Keratinocyte (primary cell): Measurements from ENCODE around the gene ATAD2B. TPM values are rescaled to one million over a fixed set of nuclear protein-coding genes. Genes with fewer than 3 reads are reported as not detected.

ENCODE experiments used
- DNase-seq: peaks from one replicate; pipeline ENCODE4 v3.0.0-alpha.2; 2011; ENCODE audit warnings: low read depth, missing footprints, low spot score
- FAIRE-seq: peaks from 2 replicates; lab custom pipeline; 2011; peaks lifted over from hg19 to GRCh38; lab: Jason Lieb, UNC
- H2AFZ ChIP-seq: 2 replicates; pipeline ENCODE4 v1.6.0; 2012; ENCODE audit warnings: low read length, control low read depth, inconsistent platforms; ENCODE audit not compliant: control insufficient read depth
- H3K27ac ChIP-seq: 2 replicates; pipeline ENCODE4 v1.5.1; 2011; ENCODE audit warnings: low read length; ENCODE audit not compliant: control insufficient read depth, insufficient read depth
- H3K27me3 ChIP-seq: 3 replicates; pipeline ENCODE4 v1.6.0; 2011; ENCODE audit warnings: low read length; ENCODE audit not compliant: control insufficient read depth, insufficient read depth; ENCODE audit errors: extremely low read depth
- H3K36me3 ChIP-seq, 2 experiments: 2 replicates in 1 of 2; 3 replicates in 1 of 2; pipeline ENCODE4 v1.5.1; 2011; ENCODE audit warnings: low read length in 2 of 2, mild to moderate bottlenecking in 1 of 2; ENCODE audit not compliant: control insufficient read depth in 2 of 2, insufficient read depth in 2 of 2; ENCODE audit errors: extremely low read depth in 1 of 2
- H3K4me1 ChIP-seq: 3 replicates; pipeline ENCODE4 v1.5.1; 2011; ENCODE audit warnings: low read length; ENCODE audit not compliant: control insufficient read depth, insufficient read depth; ENCODE audit errors: extremely low read depth
- H3K4me2 ChIP-seq: 3 replicates; pipeline ENCODE4 v1.6.0; 2011; ENCODE audit warnings: low read depth, low read length; ENCODE audit not compliant: control insufficient read depth, insufficient read depth; ENCODE audit errors: extremely low read depth
- H3K4me3 ChIP-seq, 3 experiments: fragments of 200-600 bp in 1 of 3; sonication (generic) in 1 of 3; 2 replicates in 2 of 3; 3 replicates in 1 of 3; pipeline ENCODE4 v1.5.1; 2011 to 2016; ENCODE audit warnings: low read length in 3 of 3, mild to moderate bottlenecking in 3 of 3, control low read depth in 2 of 3, inconsistent platforms in 1 of 3, low read depth in 1 of 3, mixed read lengths in 1 of 3, mixed run types in 1 of 3, moderate library complexity in 1 of 3; ENCODE audit not compliant: control insufficient read depth in 2 of 3, insufficient read depth in 2 of 3; ENCODE audit errors: extremely low read depth in 1 of 3
- H3K79me2 ChIP-seq: 2 replicates; pipeline ENCODE4 v1.6.0; 2012; ENCODE audit warnings: low read length; ENCODE audit not compliant: control insufficient read depth, insufficient read depth
- H3K9ac ChIP-seq: 3 replicates; pipeline ENCODE4 v1.6.0; 2011; ENCODE audit warnings: low read length; ENCODE audit not compliant: control insufficient read depth, insufficient read depth; ENCODE audit errors: extremely low read depth
- H3K9me1 ChIP-seq: 3 replicates; pipeline ENCODE4 v1.6.0; 2011; ENCODE audit warnings: low read length; ENCODE audit not compliant: control insufficient read depth, insufficient read depth; ENCODE audit errors: extremely low read depth
- H3K9me3 ChIP-seq: 2 replicates; pipeline ENCODE4 v1.5.1; 2012; ENCODE audit warnings: low read depth, low read length; ENCODE audit not compliant: control insufficient read depth
- H4K20me1 ChIP-seq: 3 replicates; pipeline ENCODE4 v1.6.0; 2011; ENCODE audit warnings: low read length; ENCODE audit not compliant: control insufficient read depth, insufficient read depth; ENCODE audit errors: extremely low read depth
- CTCF ChIP-seq, 3 experiments: IDR thresholded peaks in 1 of 3; conservative IDR thresholded peaks in 1 of 3; optimal IDR thresholded peaks in 1 of 3; 2 replicates in 2 of 3; 3 replicates in 1 of 3; pipeline versions ENCODE3 to v1.5.1; 2011; ENCODE audit warnings: low read length in 3 of 3, mild to moderate bottlenecking in 3 of 3, moderate library complexity in 2 of 3, control low read depth in 1 of 3, inconsistent platforms in 1 of 3; ENCODE audit not compliant: insufficient read depth in 2 of 3; ENCODE audit errors: extremely low read depth in 1 of 3
- EZH2 ChIP-seq: IDR thresholded peaks from one replicate; pipeline ENCODE4 v1.6.1; 2012; ENCODE audit warnings: inconsistent platforms, mild to moderate bottlenecking, low read length, moderate library complexity
- dilution Hi-C: fragments of 300-500 bp; cut with MboI; formaldehyde crosslinking; loops from one replicate; pipeline ENCODE4 v1.7.0; 2020; ENCODE audit warnings: low sequenced_read_pairs; ENCODE audit not compliant: extremely low pct_ligation_motif_present
- polyA minus RNA-seq, 3 experiments: library from RNA; depleted of rRNA, polyadenylated mRNA; stranded (reverse); fragments of >200 nt; gene quantifications; 1 replicate in 1 of 3; 2 replicates in 1 of 3; 3 replicates in 1 of 3; pipeline ENCODE4 v1.2.3, GENCODE V29; 2011
- polyA plus RNA-seq, 5 experiments: library from polyadenylated mRNA; depleted of rRNA in 3 of 5; stranded (reverse) in 3 of 5; stranded (forward) in 1 of 5; unstranded in 1 of 5; fragments of >200 nt; gene quantifications; 1 replicate in 1 of 5; 2 replicates in 3 of 5; 3 replicates in 1 of 5; pipeline versions ENCODE4 v1.2.1 to v1.2.3, GENCODE V29; 2011 to 2012; ENCODE audit warnings: missing spikeins in 2 of 5, low read depth in 1 of 5, low replicate concordance in 1 of 5

Gene ATAD2B
- polyA plus RNA-seq (2.7 to 4.4 TPM (median 3.6 TPM) in 3 replicates), polyA minus RNA-seq (1.5 to 13.6 TPM (median 5.8 TPM) in 3 replicates)
- 26.2 TPM for polyA plus RNA-seq (2011; ENCODE audit: low read depth)
- polyA plus RNA-seq (2011; cell fraction: cytosol; rRNA removed): 1.1 and 2.4 TPM in 2 replicates
- 4.9 and 7.3 TPM in 2 replicates for polyA plus RNA-seq (2011; cell fraction: nucleus; rRNA removed)
- 2.7 and 6.5 TPM in 2 replicates for polyA plus RNA-seq (2012; ENCODE audit: low replicate concordance)
- polyA minus RNA-seq (2011; cell fraction: cytosol; rRNA and poly(A)+ RNA removed): 3.3 TPM
- 17.6 and 35.5 TPM in 2 replicates for polyA minus RNA-seq (2011; cell fraction: nucleus; rRNA and poly(A)+ RNA removed)

- peak; percentile 75 to 95 (median 90) for TF ChIP-seq CTCF (optimal IDR thresholded peaks at IDR 0.05 in 1 of 3, IDR thresholded peaks at IDR 0.05 in 1 of 3, conservative IDR thresholded peaks at IDR 0.05 in 1 of 3; ENCODE audit: extremely low read depth in 1 of 3, insufficient read depth in 2 of 3, low read length in 3 of 3)
- no peak for TF ChIP-seq EZH2
- peak within 1 kb of the TSS; percentile 98 for H3K9ac ChIP-seq
- no peak for FAIRE-seq
- no peaks in the 10 kb centered on the region for H4K20me1 ChIP-seq
- H3K27me3 ChIP-seq: no peaks in the 10 kb centered on the region
- DNase-seq: peak; percentile 54
- no peaks in the 10 kb centered on the region for H3K9me1 ChIP-seq
- peaks cover 0 to 1% of the 10 kb centered on the region in 2 experiments for H3K36me3 ChIP-seq
- peak within 1 kb of the TSS; percentile 98 for H2AFZ ChIP-seq
- H3K9me3 ChIP-seq: no peaks in the 10 kb centered on the region
- dilution Hi-C loops: no loop called here
- H3K79me2 ChIP-seq: peaks cover 53% of the 10 kb centered on the region
- peaks cover 10% of the 10 kb centered on the region for H3K4me1 ChIP-seq
- H3K4me3 ChIP-seq: peak within 1 kb of the TSS; percentile 72 to 97 (median 97)
- peak within 1 kb of the TSS; percentile 89 for H3K4me2 ChIP-seq
- peak within 1 kb of the TSS; percentile 95 for H3K27ac ChIP-seq
Observed at GRCh38 chr2:23926750-23927571, at the start of gene ATAD2B. Gene ATAD2B, minus strand, starts transcription at chr2:23927123. Its CDS starts 353 bp downstream, at chr2:23926770.

GRCh38 chr2:23967846-23968245 is 40.9 kb upstream of the ATAD2B start:
- H3K4me2 ChIP-seq: no peak overlapping the region

More at GRCh38 chr2:23967846-23968245, 40.9 kb upstream of the ATAD2B start:
- Histone ChIP-seq H3K27me3 (no peaks in the 10 kb centered on the region), H3K9me1 (no peaks in the 10 kb centered on the region), H4K20me1 (no peaks in the 10 kb centered on the region), H3K27ac (no peak overlapping the region), H3K4me1 (no peaks in the 10 kb centered on the region), H3K9me3 (no peaks in the 10 kb centered on the region), H2AFZ (no peak overlapping the region), H3K36me3 (peaks cover 0 to 3% of the 10 kb centered on the region in 2 experiments), H3K79me2 (no peaks in the 10 kb centered on the region), H3K4me3 (no peak overlapping the region), H3K9ac (no peak overlapping the region)
- DNase-seq (no peak), FAIRE-seq (no peak)
- dilution Hi-C loops: no loop called here
- no peak for TF ChIP-seq EZH2
